Transverse colon (tissue), 4 donors: Measurements from ENCODE around the gene NXPE3.

Source experiments
- POLR2A ChIP-seq: fragments of 450-650 bp; IDR thresholded peaks from one replicate; pipeline ENCODE4 v1.6.1; 2016; ENCODE audit warnings: antibody characterized with exemption, mild to moderate bottlenecking, moderate library complexity
- POLR2AphosphoS5 ChIP-seq, 3 donors: sonication (generic); formaldehyde crosslinking; IDR thresholded peaks; one replicate each; pipeline ENCODE4 v1.6.1; 2016; ENCODE audit warnings: antibody characterized with exemption in 3 of 3
- TF ChIP-seq, protein P1 (sequence below), 5 experiments: fragments of 200-600 bp in 3 of 5; fragments of 450-650 bp in 2 of 5; sonication (generic) in 3 of 5; IDR thresholded peaks; 1 replicate in 2 of 5; 2 replicates in 3 of 5; pipeline ENCODE4 v1.5.1; 2016 to 2017; ENCODE audit warnings: antibody characterized with exemption in 5 of 5, inconsistent platforms in 3 of 5, mild to moderate bottlenecking in 2 of 5, moderate library complexity in 1 of 5

DNA sequence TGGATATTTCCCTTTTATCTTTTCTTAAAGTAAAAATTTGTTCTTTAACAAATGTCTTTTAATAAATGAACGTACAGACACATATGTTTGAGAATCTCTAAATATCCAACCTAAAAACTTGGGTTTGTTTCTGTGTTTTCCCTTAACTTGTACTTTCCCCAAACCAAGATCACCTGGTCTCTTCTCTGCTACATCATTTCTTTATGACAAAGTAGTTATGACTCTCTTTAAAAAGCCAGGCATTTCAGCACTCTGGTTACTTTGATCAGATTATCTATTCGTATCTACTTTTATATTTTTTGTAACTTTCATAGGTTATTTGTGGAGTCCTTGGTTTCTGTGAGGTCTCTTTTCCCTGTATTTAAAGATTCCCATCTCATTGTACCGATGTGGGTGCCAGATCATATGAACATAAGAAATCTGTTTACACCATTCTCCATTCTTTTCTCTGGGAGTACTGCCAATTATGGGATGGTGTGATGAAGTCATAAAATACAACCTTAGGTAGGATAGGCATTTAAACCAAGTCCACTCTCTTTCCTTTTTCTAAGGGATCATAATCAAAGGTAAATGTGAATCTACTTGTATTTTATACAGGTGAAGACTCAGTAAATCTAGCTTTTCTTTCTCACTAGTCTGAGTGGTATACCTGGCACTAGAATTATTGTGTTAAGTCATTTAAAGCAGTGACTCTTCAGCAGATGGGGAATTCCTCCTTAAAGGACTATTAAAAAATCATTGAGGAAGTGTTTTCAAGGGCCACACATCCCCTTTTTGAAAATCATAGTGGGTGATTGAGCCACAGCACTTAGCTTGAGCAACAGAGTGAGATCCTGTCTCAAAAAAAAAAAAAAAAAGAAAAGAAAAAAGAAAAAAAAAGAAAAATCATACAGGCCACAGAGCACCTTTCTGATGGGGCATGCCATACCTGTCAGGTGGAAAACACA, 57.9 kb downstream of the NXPE3 start:
- TF ChIP-seq, protein P1, sequence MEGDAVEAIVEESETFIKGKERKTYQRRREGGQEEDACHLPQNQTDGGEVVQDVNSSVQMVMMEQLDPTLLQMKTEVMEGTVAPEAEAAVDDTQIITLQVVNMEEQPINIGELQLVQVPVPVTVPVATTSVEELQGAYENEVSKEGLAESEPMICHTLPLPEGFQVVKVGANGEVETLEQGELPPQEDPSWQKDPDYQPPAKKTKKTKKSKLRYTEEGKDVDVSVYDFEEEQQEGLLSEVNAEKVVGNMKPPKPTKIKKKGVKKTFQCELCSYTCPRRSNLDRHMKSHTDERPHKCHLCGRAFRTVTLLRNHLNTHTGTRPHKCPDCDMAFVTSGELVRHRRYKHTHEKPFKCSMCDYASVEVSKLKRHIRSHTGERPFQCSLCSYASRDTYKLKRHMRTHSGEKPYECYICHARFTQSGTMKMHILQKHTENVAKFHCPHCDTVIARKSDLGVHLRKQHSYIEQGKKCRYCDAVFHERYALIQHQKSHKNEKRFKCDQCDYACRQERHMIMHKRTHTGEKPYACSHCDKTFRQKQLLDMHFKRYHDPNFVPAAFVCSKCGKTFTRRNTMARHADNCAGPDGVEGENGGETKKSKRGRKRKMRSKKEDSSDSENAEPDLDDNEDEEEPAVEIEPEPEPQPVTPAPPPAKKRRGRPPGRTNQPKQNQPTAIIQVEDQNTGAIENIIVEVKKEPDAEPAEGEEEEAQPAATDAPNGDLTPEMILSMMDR (IDR thresholded peaks at IDR 0.05): no peak
- TF ChIP-seq POLR2A: no peak
- peak in 1 of 3 donors; percentile 54 for TF ChIP-seq POLR2AphosphoS5 (IDR thresholded peaks at IDR 0.05)
